G401.6 (cell line): ENCODE data around the gene GRM4.

ENCODE experiments used
- FAIRE-seq: peaks from 2 replicates; lab custom pipeline; 2012; peaks lifted over from hg19 to GRCh38; lab: Jason Lieb, UNC

Gene GRM4

GRCh38 chr6:34082864-34083626, 62.8 kb downstream of the GRM4 start:
- no peak for FAIRE-seq

- no peak for FAIRE-seq
Measured at GRCh38 chr6:34082348-34082747, 63.5 kb downstream of the GRM4 start.

GRCh38 chr6:34080357-34080756, 65.5 kb downstream of the GRM4 start:
- FAIRE-seq, result no peak

GRCh38 chr6:34079899-34080298, 66.0 kb downstream of the GRM4 start:
- no peak for FAIRE-seq

GRCh38 chr6:34075906-34076305, 70.0 kb downstream of the GRM4 start:
- FAIRE-seq, result no peak

- FAIRE-seq, result no peak
Measured at GRCh38 chr6:34074064-34074742, 71.7 kb downstream of the GRM4 start.

- no peak for FAIRE-seq
Measured at GRCh38 chr6:34073540-34073939, 72.3 kb downstream of the GRM4 start.

GRCh38 chr6:34072727-34073126, 73.2 kb downstream of the GRM4 start:
- FAIRE-seq, result no peak

- FAIRE-seq, result no peak
Measured at GRCh38 chr6:34071884-34072379, 74.0 kb downstream of the GRM4 start.

- FAIRE-seq, result no peak
Measured at GRCh38 chr6:34071136-34071883, 74.6 kb downstream of the GRM4 start.

GRCh38 chr6:34070315-34071135, 75.4 kb downstream of the GRM4 start:
- FAIRE-seq, result no peak

GRCh38 chr6:34068462-34069044, 77.3 kb downstream of the GRM4 start:
- FAIRE-seq, result no peak

GRCh38 chr6:34067814-34068213, 78.1 kb downstream of the GRM4 start:
- no peak for FAIRE-seq

- no peak for FAIRE-seq
Measured at GRCh38 chr6:34066772-34067770, 78.8 kb downstream of the GRM4 start.

- no peak for FAIRE-seq
Measured at GRCh38 chr6:34066218-34066571, 79.7 kb downstream of the GRM4 start.

GRCh38 chr6:34065466-34066217, 80.2 kb downstream of the GRM4 start:
- FAIRE-seq, result no peak

GRCh38 chr6:34064675-34065074, 81.2 kb downstream of the GRM4 start:
- no peak for FAIRE-seq

- FAIRE-seq, result no peak
Measured at GRCh38 chr6:34063651-34064050, 82.2 kb downstream of the GRM4 start.

GRCh38 chr6:34062815-34063214, 83.1 kb downstream of the GRM4 start:
- no peak for FAIRE-seq

GRCh38 chr6:34062156-34062555, 83.7 kb downstream of the GRM4 start:
- FAIRE-seq, result no peak
